OCI-LY7 (cell line): Measurements from ENCODE around the gene FRAS1. TPM values are rescaled to one million over a fixed set of nuclear protein-coding genes. Genes with fewer than 3 reads are reported as not detected.

ENCODE experiments used
- BruUV-seq: library from RNA; stranded (reverse); fragments of 400-500 nt; replicated peaks from 2 replicates; lab custom pipeline; 2021; lab: Mats Ljungman, UMichigan
- CTCF ChIA-PET: fragments of 300-600 bp; sonication (Branson Sonifier 250); formaldehyde crosslinking; loops from one replicate; lab custom pipeline; 2022; ENCODE audit warnings: antibody characterized with exemption; ENCODE audit not compliant: unreplicated experiment; lab: Charles Lee
- POLR2A ChIA-PET: fragments of 300-600 bp; sonication (Branson Sonifier 250); formaldehyde crosslinking; loops from one replicate; lab custom pipeline; 2022; ENCODE audit warnings: antibody characterized with exemption; lab: Charles Lee
- DNase-seq: peaks from one replicate; pipeline ENCODE4 v3.0.0-alpha.2; 2015; ENCODE audit warnings: low spot score
- H2AFZ ChIP-seq: fragments of 200-600 bp; sonication (generic), shearing (Covaris generic); 2 replicates; pipeline ENCODE4 v1.6.1; 2014; ENCODE audit warnings: mild to moderate bottlenecking, antibody characterized with exemption, low read length, moderate library complexity
- H3K27ac ChIP-seq: fragments of 200-600 bp; sonication (generic); 2 replicates; pipeline ENCODE4 v1.5.1; 2014; ENCODE audit warnings: mixed run types, low read depth, mild to moderate bottlenecking, moderate library complexity, low read length, inconsistent platforms; ENCODE audit not compliant: poor library complexity, severe bottlenecking
- H3K36me3 ChIP-seq: fragments of 200-600 bp; sonication (generic); 2 replicates; pipeline ENCODE4 v1.6.1; 2014; ENCODE audit warnings: mild to moderate bottlenecking, antibody characterized with exemption, low read length, moderate library complexity, mixed read lengths; ENCODE audit not compliant: insufficient read depth
- H3K4me1 ChIP-seq: fragments of 200-600 bp; sonication (generic); 2 replicates; pipeline ENCODE4 v1.5.1; 2014; ENCODE audit warnings: mild to moderate bottlenecking, low read length; ENCODE audit not compliant: insufficient read depth, poor library complexity, severe bottlenecking
- H3K4me2 ChIP-seq: fragments of 200-600 bp; sonication (generic); 2 replicates; pipeline ENCODE4 v1.6.1; 2014; ENCODE audit warnings: mild to moderate bottlenecking, low read length
- H3K4me3 ChIP-seq: fragments of 200-600 bp; sonication (generic); 2 replicates; pipeline ENCODE4 v1.5.1; 2014; ENCODE audit warnings: mild to moderate bottlenecking, low read depth, low read length; ENCODE audit not compliant: poor library complexity, severe bottlenecking
- H3K79me2 ChIP-seq: fragments of 200-600 bp; sonication (generic); 2 replicates; pipeline ENCODE4 v1.6.1; 2016; ENCODE audit warnings: low read depth, mild to moderate bottlenecking, low read length, moderate library complexity, mixed read lengths; ENCODE audit not compliant: insufficient read depth
- H3K9me2 ChIP-seq: fragments of 200-600 bp; sonication (generic); 2 replicates; pipeline ENCODE4 v1.6.1; 2016; ENCODE audit warnings: mild to moderate bottlenecking, low read length, mixed read lengths; ENCODE audit not compliant: insufficient read depth
- H3K9me3 ChIP-seq: fragments of 200-600 bp; sonication (generic); 2 replicates; pipeline ENCODE4 v1.6.1; 2014; ENCODE audit warnings: mild to moderate bottlenecking, mixed run types, low read length, mixed read lengths
- H4K20me1 ChIP-seq: fragments of 200-600 bp; sonication (generic); 2 replicates; pipeline ENCODE4 v1.6.1; 2014; ENCODE audit warnings: mild to moderate bottlenecking, antibody characterized with exemption, low read length, moderate library complexity, mixed read lengths; ENCODE audit not compliant: insufficient read depth
- CTCF ChIP-seq: fragments of 200-600 bp; sonication (generic); conservative IDR thresholded peaks from 2 replicates; pipeline ENCODE4 v1.5.1; 2014; ENCODE audit warnings: mild to moderate bottlenecking, antibody characterized with exemption, low read length, moderate library complexity, mixed read lengths
- EZH2phosphoT487 ChIP-seq: fragments of 200-600 bp; sonication (generic); IDR thresholded peaks from 2 replicates; pipeline ENCODE4 v1.6.1; 2018; ENCODE audit warnings: low read depth, borderline replicate concordance, mild to moderate bottlenecking, mixed run types, antibody characterized with exemption, low read length, moderate library complexity, mixed read lengths
- intact Hi-C: fragments of 100-400 bp; cut with micrococcal nuclease; formaldehyde crosslinking; loops from one replicate; pipeline ENCODE4 v1.10.0; 2022; ENCODE audit not compliant: unreplicated experiment
- total RNA-seq, 2 experiments: library from RNA; depleted of rRNA in 1 of 2; stranded (reverse); fragments of >200 nt in 1 of 2; shearing (Covaris generic) in 1 of 2; gene quantifications; 2 replicates each; pipeline ENCODE4 v1.2.3, GENCODE V29; 2014 to 2022

Gene FRAS1
- total RNA-seq, 2 experiments from 2014 or later, result 0.19 to 0.30 TPM

DNA sequence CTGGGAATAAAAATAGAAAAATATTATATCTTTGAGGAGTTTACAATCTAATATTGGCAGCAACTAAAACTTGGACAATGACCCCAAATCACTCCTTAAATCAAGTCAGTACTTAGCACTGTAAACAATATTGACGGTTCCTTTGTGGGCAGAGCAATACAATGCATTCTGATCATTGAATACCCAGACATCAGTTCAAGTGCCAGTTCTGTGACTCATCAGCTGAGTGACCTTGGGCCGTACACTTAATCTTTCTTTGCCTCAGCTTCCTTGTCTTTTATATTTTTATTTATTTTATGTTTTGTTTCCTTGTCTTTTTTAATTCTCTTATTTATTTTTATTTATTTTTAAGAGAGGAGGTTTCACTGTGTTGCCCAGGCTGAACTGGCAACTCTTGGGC, 382.2 kb downstream of the FRAS1 start:
- H2AFZ ChIP-seq, result no peak overlapping the region
- no peaks in the 10 kb centered on the region for H3K9me3 ChIP-seq
- H3K27ac ChIP-seq, result no peak overlapping the region
- no peak overlapping the region for H3K4me2 ChIP-seq
- intact Hi-C loops, result no loop called here
- no peaks in the 10 kb centered on the region for H3K79me2 ChIP-seq
- POLR2A ChIA-PET, result interaction anchor here (0.6 to 3.0 kb wide), 2 partner anchors 14 to 360 kb away, joined by 3 to 14 read pairs; no protein-coding TSS in a partner anchor
- no peaks in the 10 kb centered on the region for H3K9me2 ChIP-seq
- no peak overlapping the region for H3K4me3 ChIP-seq
- H3K36me3 ChIP-seq, result no peaks in the 10 kb centered on the region
- BruUV-seq, result no TSS peak
- CTCF ChIA-PET, result no interaction called here
- H4K20me1 ChIP-seq, result no peaks in the 10 kb centered on the region
- TF ChIP-seq CTCF (no peak), EZH2phosphoT487 (no peak)
- no peaks in the 10 kb centered on the region for H3K4me1 ChIP-seq
- DNase-seq, result no peak

DNA sequence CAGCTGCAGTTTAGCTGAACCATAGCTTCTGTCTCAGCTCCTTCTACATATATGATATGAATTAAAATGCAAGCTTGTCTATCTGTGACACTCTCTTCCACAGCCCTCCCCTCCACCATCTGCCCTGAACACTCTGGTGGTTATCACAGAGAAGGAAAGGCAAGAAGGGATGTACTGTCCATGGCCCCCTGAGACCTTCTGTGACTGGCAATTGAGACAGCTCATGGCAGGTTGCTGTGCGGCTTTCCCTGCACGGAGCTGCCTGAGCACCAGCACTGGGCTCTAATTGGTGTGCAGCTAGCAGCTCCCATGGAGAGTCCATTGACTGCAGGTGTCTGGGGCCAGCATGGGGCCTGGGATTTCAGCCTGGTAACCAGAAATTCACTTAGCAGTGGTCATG, 384.6 kb downstream of the FRAS1 start:
- intact Hi-C loops, result no loop called here
- POLR2A ChIA-PET, result no interaction called here
- no peak overlapping the region for H2AFZ ChIP-seq
- CTCF ChIA-PET, result no interaction called here
- no peaks in the 10 kb centered on the region for H3K36me3 ChIP-seq
- H3K4me1 ChIP-seq, result no peaks in the 10 kb centered on the region
- H4K20me1 ChIP-seq, result no peaks in the 10 kb centered on the region
- TF ChIP-seq EZH2phosphoT487 (no peak), CTCF (no peak)
- no TSS peak for BruUV-seq
- no peak overlapping the region for H3K27ac ChIP-seq
- H3K4me3 ChIP-seq, result no peak overlapping the region
- no peaks in the 10 kb centered on the region for H3K9me2 ChIP-seq
- no peaks in the 10 kb centered on the region for H3K79me2 ChIP-seq
- no peak overlapping the region for H3K4me2 ChIP-seq
- DNase-seq, result no peak
- no peaks in the 10 kb centered on the region for H3K9me3 ChIP-seq

- POLR2A ChIA-PET, result no interaction called here
- H3K27ac ChIP-seq, result no peak overlapping the region
- no peak for DNase-seq
- H2AFZ ChIP-seq, result no peak overlapping the region
- no peaks in the 10 kb centered on the region for H4K20me1 ChIP-seq
- no peak overlapping the region for H3K4me2 ChIP-seq
- no peak overlapping the region for H3K4me3 ChIP-seq
- intact Hi-C loops, result no loop called here
- no peaks in the 10 kb centered on the region for H3K79me2 ChIP-seq
- no peaks in the 10 kb centered on the region for H3K4me1 ChIP-seq
- no peaks in the 10 kb centered on the region for H3K9me2 ChIP-seq
- TF ChIP-seq EZH2phosphoT487 (no peak), CTCF (no peak)
- no peaks in the 10 kb centered on the region for H3K9me3 ChIP-seq
- BruUV-seq, result no TSS peak
- CTCF ChIA-PET, result no interaction called here
- H3K36me3 ChIP-seq, result no peaks in the 10 kb centered on the region
Observed at GRCh38 chr4:78446619-78447018, 389.5 kb downstream of the FRAS1 start.
